ENCODE results near the gene SRGAP3.

The SRGAP3 gene

GRCh38 chr3:9137676-9138075, 111.8 kb downstream of the SRGAP3 start:
- H3K4me1 ChIP-seq (ENCODE audit: low read length), result no peaks in the 10 kb centered on the region
- H4K20me1 ChIP-seq (ENCODE audit: insufficient read depth, low read length), result no peaks in the 10 kb centered on the region
- H3K27me3 ChIP-seq (ENCODE audit: low read depth, low read length), result peaks cover 6% of the 10 kb centered on the region; the same call in 1 of the 2 replicates
- peaks cover 6% of the 10 kb centered on the region; the same call in 1 of the 2 replicates for H3K9me3 ChIP-seq (ENCODE audit: insufficient read depth, low read length)
- no peak overlapping the region for H2AFZ ChIP-seq (ENCODE audit: low read depth, low read length)
- no peak overlapping the region for H3K9ac ChIP-seq (ENCODE audit: low read length)
- no peak overlapping the region for H3K27ac ChIP-seq (ENCODE audit: low read length)
- H3K4me2 ChIP-seq (ENCODE audit: low read length), result no peak overlapping the region
- H3K79me2 ChIP-seq (ENCODE audit: low read length), result no peaks in the 10 kb centered on the region
- no peaks in the 10 kb centered on the region for H3K36me3 ChIP-seq (replicated peaks; ENCODE audit: low read depth, low read length)
- TF ChIP-seq, protein P1, sequence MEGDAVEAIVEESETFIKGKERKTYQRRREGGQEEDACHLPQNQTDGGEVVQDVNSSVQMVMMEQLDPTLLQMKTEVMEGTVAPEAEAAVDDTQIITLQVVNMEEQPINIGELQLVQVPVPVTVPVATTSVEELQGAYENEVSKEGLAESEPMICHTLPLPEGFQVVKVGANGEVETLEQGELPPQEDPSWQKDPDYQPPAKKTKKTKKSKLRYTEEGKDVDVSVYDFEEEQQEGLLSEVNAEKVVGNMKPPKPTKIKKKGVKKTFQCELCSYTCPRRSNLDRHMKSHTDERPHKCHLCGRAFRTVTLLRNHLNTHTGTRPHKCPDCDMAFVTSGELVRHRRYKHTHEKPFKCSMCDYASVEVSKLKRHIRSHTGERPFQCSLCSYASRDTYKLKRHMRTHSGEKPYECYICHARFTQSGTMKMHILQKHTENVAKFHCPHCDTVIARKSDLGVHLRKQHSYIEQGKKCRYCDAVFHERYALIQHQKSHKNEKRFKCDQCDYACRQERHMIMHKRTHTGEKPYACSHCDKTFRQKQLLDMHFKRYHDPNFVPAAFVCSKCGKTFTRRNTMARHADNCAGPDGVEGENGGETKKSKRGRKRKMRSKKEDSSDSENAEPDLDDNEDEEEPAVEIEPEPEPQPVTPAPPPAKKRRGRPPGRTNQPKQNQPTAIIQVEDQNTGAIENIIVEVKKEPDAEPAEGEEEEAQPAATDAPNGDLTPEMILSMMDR (IDR thresholded peaks at IDR 0.05; ENCODE audit: low read depth, low read length), result no peak
- no peak for TF ChIP-seq EZH2phosphoT487 (IDR thresholded peaks at IDR 0.05; ENCODE audit: low read depth)
- H3K4me3 ChIP-seq (ENCODE audit: low read length), result no peak overlapping the region

DNA sequence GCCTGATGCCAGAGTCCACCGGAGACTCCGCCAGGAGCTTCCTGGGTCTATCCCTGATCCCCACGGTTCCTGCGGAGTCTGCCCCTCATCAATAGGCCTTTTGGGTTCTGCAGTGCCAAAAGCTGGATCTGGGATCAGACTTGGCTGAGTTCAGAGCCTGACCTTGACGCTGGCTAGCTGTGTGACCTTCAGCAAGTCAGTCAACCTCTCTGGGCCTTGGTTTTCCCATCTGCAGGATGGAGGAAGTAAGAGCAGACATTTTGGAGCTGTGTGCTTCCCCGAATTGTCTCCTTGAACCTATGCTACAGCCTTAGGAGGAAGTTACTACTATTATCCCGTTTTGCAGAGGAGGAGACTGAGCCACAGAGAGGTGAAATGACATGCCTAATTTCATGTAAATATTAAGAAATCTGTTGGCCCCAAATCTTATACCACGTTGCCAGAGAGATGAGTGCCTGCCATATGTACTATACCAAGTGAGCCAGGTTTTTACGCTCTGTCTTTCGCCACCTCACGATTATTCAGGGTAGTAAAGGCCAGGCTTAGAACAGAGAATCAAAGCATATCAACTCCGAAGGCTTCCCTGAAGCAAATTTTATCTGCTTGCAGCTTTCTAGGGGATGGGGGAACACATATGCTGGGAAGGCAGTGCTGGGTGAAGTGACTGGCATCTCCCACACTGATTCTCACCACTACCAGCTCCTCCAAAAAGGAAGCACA, 112.5 kb downstream of the SRGAP3 start:
- Histone ChIP-seq H3K4me2 (ENCODE audit: low read length) (no peak overlapping the region), H3K9me3 (ENCODE audit: insufficient read depth, low read length) (peaks cover 6% of the 10 kb centered on the region; the same call in 1 of the 2 replicates), H3K27me3 (ENCODE audit: low read depth, low read length) (peaks cover 13% of the 10 kb centered on the region), H3K27ac (ENCODE audit: low read length) (no peak overlapping the region), H3K36me3 (replicated peaks; ENCODE audit: low read depth, low read length) (no peaks in the 10 kb centered on the region), H2AFZ (ENCODE audit: low read depth, low read length) (no peak overlapping the region), H3K79me2 (ENCODE audit: low read length) (no peaks in the 10 kb centered on the region), H3K4me1 (ENCODE audit: low read length) (no peaks in the 10 kb centered on the region), H4K20me1 (ENCODE audit: insufficient read depth, low read length) (no peaks in the 10 kb centered on the region), H3K9ac (ENCODE audit: low read length) (no peak overlapping the region), H3K4me3 (ENCODE audit: low read length) (no peak overlapping the region)
- TF ChIP-seq, protein P1 (IDR thresholded peaks at IDR 0.05; ENCODE audit: low read depth, low read length), result no peak
- TF ChIP-seq EZH2phosphoT487 (IDR thresholded peaks at IDR 0.05; ENCODE audit: low read depth), result no peak

DNA sequence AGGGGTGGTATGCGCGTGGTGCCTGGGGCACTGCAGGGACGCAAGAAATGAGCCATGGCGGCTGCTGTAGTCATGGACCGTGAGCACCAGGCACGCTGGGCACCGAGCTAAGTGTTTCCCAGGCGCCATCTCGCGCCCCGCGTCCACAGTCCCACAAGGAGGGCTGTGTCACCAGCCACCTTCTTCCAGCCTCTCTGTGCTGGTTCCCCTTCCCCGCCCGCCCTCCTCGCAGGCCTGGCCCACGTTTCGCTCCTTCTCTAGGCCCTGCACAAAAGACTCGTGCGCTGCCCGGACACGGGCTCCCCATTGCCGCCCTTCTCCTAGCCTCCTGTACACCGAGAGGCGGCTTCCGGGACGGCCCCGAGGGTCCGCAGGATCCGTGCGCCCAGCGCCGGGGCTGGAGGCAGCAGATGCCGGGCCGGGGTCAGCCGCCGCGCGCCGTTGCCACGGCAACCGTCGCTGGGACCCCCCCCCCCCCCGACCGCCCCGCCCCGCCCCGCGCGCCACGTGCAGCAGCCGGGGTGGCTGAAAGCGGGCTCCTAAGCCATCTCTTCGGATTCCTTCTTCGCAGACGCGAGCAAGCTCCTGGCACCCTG, 113.4 kb downstream of the SRGAP3 start:
- Histone ChIP-seq H3K4me3 (ENCODE audit: low read length) (no peak overlapping the region), H3K9me3 (ENCODE audit: insufficient read depth, low read length) (peaks cover 6% of the 10 kb centered on the region; the same call in 1 of the 2 replicates), H3K9ac (ENCODE audit: low read length) (no peak overlapping the region), H2AFZ (ENCODE audit: low read depth, low read length) (no peak overlapping the region), H3K4me1 (ENCODE audit: low read length) (no peaks in the 10 kb centered on the region), H4K20me1 (ENCODE audit: insufficient read depth, low read length) (no peaks in the 10 kb centered on the region), H3K27ac (ENCODE audit: low read length) (no peak overlapping the region), H3K4me2 (ENCODE audit: low read length) (no peak overlapping the region), H3K79me2 (ENCODE audit: low read length) (no peaks in the 10 kb centered on the region), H3K27me3 (ENCODE audit: low read depth, low read length) (peaks cover 14% of the 10 kb centered on the region), H3K36me3 (replicated peaks; ENCODE audit: low read depth, low read length) (no peaks in the 10 kb centered on the region)
- TF ChIP-seq, protein P1 (IDR thresholded peaks at IDR 0.05; ENCODE audit: low read depth, low read length), result no peak
- TF ChIP-seq EZH2phosphoT487 (IDR thresholded peaks at IDR 0.05; ENCODE audit: low read depth), result no peak

DNA sequence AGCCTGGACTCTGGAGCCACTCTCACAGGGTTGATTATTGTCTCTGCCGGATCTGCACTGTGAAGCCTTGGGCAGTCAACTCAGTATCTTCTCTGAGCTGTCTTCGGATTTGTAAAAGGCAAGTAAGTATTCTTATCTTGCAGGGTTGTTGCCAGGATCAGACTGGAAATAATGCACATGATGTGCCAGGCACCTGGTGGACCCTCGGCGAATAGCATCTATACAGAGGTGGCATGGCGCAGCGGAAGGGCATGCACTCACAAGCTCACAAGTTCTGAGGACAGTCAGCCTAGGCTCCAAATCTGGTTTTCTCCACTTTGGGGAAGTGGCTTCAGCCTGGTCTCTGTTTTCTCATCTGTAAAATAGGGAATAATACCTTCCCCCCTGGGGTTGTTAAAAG, 113.9 kb downstream of the SRGAP3 start:
- Histone ChIP-seq H3K9me3 (ENCODE audit: insufficient read depth, low read length) (peaks cover 6% of the 10 kb centered on the region; the same call in 1 of the 2 replicates), H2AFZ (ENCODE audit: low read depth, low read length) (no peak overlapping the region), H4K20me1 (ENCODE audit: insufficient read depth, low read length) (no peaks in the 10 kb centered on the region), H3K4me1 (ENCODE audit: low read length) (no peaks in the 10 kb centered on the region), H3K36me3 (replicated peaks; ENCODE audit: low read depth, low read length) (no peaks in the 10 kb centered on the region), H3K4me3 (ENCODE audit: low read length) (no peak overlapping the region), H3K27ac (ENCODE audit: low read length) (no peak overlapping the region), H3K27me3 (ENCODE audit: low read depth, low read length) (peaks cover 14% of the 10 kb centered on the region), H3K4me2 (ENCODE audit: low read length) (no peak overlapping the region), H3K79me2 (ENCODE audit: low read length) (no peaks in the 10 kb centered on the region), H3K9ac (ENCODE audit: low read length) (no peak overlapping the region)
- TF ChIP-seq EZH2phosphoT487 (IDR thresholded peaks at IDR 0.05; ENCODE audit: low read depth), result no peak
- TF ChIP-seq, protein P1 (IDR thresholded peaks at IDR 0.05; ENCODE audit: low read depth, low read length), result no peak

Measured in OCI-LY3 (cell line).